H1 (cell line): ENCODE measurements around the gene CSNK1A1. TPM values are rescaled to one million over a fixed set of nuclear protein-coding genes. Genes with fewer than 3 reads are reported as not detected.

Source experiments
- CTCF ChIA-PET: fragments of 300-600 bp; sonication (Branson Sonifier 250); formaldehyde crosslinking; loops from one replicate; lab custom pipeline; 2021; ENCODE audit not compliant: partially characterized antibody; lab: Charles Lee
- POLR2A ChIA-PET: fragments of 300-600 bp; sonication (Branson Sonifier 250); formaldehyde crosslinking; loops from one replicate; lab custom pipeline; 2021; ENCODE audit warnings: inconsistent platforms; ENCODE audit not compliant: partially characterized antibody; lab: Charles Lee
- DNase-seq, 2 experiments: peaks; one replicate each; pipeline versions ENCODE4 v3.0.0 to v3.0.0-alpha.2; 2010 to 2022; ENCODE audit warnings: low spot score in 2 of 2, low read depth in 1 of 2, mixed read lengths in 1 of 2
- FAIRE-seq: peaks from 2 replicates; lab custom pipeline; 2011; peaks lifted over from hg19 to GRCh38; lab: Jason Lieb, UNC
- H2AFZ ChIP-seq: 2 replicates; pipeline ENCODE4 v1.8.1; 2012; ENCODE audit warnings: low read length, inconsistent platforms
- H2AK5ac ChIP-seq: 2 replicates; pipeline ENCODE4 v1.6.1; 2013; ENCODE audit warnings: low read depth, low read length
- H2BK120ac ChIP-seq: replicated peaks from 2 replicates; pipeline ENCODE3; 2013; ENCODE audit warnings: low read depth, low read length, inconsistent platforms
- H2BK12ac ChIP-seq: 2 replicates; pipeline ENCODE4 v1.6.1; 2013; ENCODE audit warnings: low read depth, low read length
- H2BK15ac ChIP-seq: 2 replicates; pipeline ENCODE4 v1.6.1; 2013; ENCODE audit warnings: low read length
- H2BK20ac ChIP-seq: 2 replicates; pipeline ENCODE4 v1.6.1; 2013; ENCODE audit warnings: low read length
- H2BK5ac ChIP-seq: 2 replicates; pipeline ENCODE4 v1.6.1; 2013; ENCODE audit warnings: low read depth, low read length
- H3K14ac ChIP-seq: 2 replicates; pipeline ENCODE4 v1.6.1; 2013; ENCODE audit warnings: inconsistent platforms; ENCODE audit not compliant: insufficient read length
- H3K18ac ChIP-seq: 2 replicates; pipeline ENCODE4 v1.6.1; 2013; ENCODE audit warnings: low read length; ENCODE audit errors: extremely low read depth
- H3K23ac ChIP-seq: 2 replicates; pipeline ENCODE4 v1.6.1; 2013; ENCODE audit warnings: inconsistent platforms; ENCODE audit not compliant: insufficient read length
- H3K23me2 ChIP-seq: 2 replicates; pipeline ENCODE4 v1.6.1; 2013; ENCODE audit warnings: low read depth, low read length
- H3K27ac ChIP-seq: 2 replicates; pipeline ENCODE4 v1.6.1; 2011; ENCODE audit warnings: low read depth, low read length, inconsistent platforms
- H3K27me3 ChIP-seq, 4 experiments: replicated peaks in 1 of 4; 1 replicate in 1 of 4; 2 replicates in 3 of 4; pipeline versions ENCODE4 v1.6.1 to v1.8.1; 2011 to 2013; ENCODE audit warnings: low read length in 3 of 4, mild to moderate bottlenecking in 3 of 4, inconsistent platforms in 2 of 4, mixed read lengths in 2 of 4, moderate library complexity in 1 of 4; ENCODE audit not compliant: control insufficient read depth in 3 of 4, insufficient read depth in 3 of 4; ENCODE audit errors: extremely low read depth in 1 of 4
- H3K36me3 ChIP-seq, 4 experiments: 2 replicates each; pipeline versions ENCODE4 v1.6.1 to v1.8.1; 2011 to 2013; ENCODE audit warnings: mild to moderate bottlenecking in 4 of 4, low read length in 3 of 4, moderate library complexity in 2 of 4, control low read depth in 1 of 4, inconsistent platforms in 1 of 4; ENCODE audit not compliant: insufficient read depth in 4 of 4, control insufficient read depth in 2 of 4
- H3K4ac ChIP-seq: replicated peaks from 2 replicates; pipeline ENCODE3; 2013; ENCODE audit warnings: low read length, low read depth, mixed read lengths, inconsistent platforms; ENCODE audit not compliant: insufficient read length
- H3K4me1 ChIP-seq, 4 experiments: replicated peaks in 1 of 4; 1 replicate in 1 of 4; 2 replicates in 3 of 4; pipeline versions ENCODE4 v1.6.1 to v1.8.1; 2011 to 2013; ENCODE audit warnings: low read length in 3 of 4, inconsistent platforms in 2 of 4, mixed read lengths in 1 of 4; ENCODE audit not compliant: insufficient read depth in 4 of 4, control insufficient read depth in 3 of 4
- H3K4me2 ChIP-seq, 2 experiments: 2 replicates each; pipeline versions ENCODE4 v1.6.1 to v1.8.1; 2011 to 2013; ENCODE audit warnings: low read depth in 2 of 2, low read length in 2 of 2, control low read depth in 1 of 2, inconsistent platforms in 1 of 2, mild to moderate bottlenecking in 1 of 2; ENCODE audit not compliant: insufficient read depth in 1 of 2
- H3K4me3 ChIP-seq, 4 experiments: fragments of 200-600, 300-600 bp in 1 of 4; sonication (generic), shearing (Covaris generic), sonication (Bioruptor Twin) in 1 of 4; 2 replicates each; pipeline versions ENCODE4 v1.5.1 to v1.8.1; 2011 to 2016; ENCODE audit warnings: low read length in 4 of 4, low read depth in 3 of 4, control low read depth in 2 of 4, inconsistent platforms in 2 of 4, mild to moderate bottlenecking in 2 of 4, mixed read lengths in 1 of 4, moderate library complexity in 1 of 4; ENCODE audit not compliant: insufficient read depth in 2 of 4; ENCODE audit errors: extremely low read depth in 1 of 4
- H3K56ac ChIP-seq: replicated peaks from 2 replicates; pipeline ENCODE3; 2013; ENCODE audit warnings: low read depth, mild to moderate bottlenecking, mixed read lengths, low read length, inconsistent platforms; ENCODE audit not compliant: insufficient read length
- H3K79me1 ChIP-seq: 2 replicates; pipeline ENCODE4 v1.6.1; 2013; ENCODE audit warnings: low read depth, low read length, control low read depth
- H3K79me2 ChIP-seq, 2 experiments: 2 replicates each; pipeline versions ENCODE4 v1.6.1 to v1.8.1; 2012 to 2013; ENCODE audit warnings: low read length in 2 of 2, mild to moderate bottlenecking in 2 of 2, inconsistent platforms in 1 of 2; ENCODE audit not compliant: insufficient read depth in 2 of 2, control insufficient read depth in 1 of 2
- H3K9ac ChIP-seq, 4 experiments: replicated peaks in 1 of 4; 1 replicate in 1 of 4; 2 replicates in 3 of 4; pipeline versions ENCODE4 v1.6.1 to v1.8.1; 2011 to 2013; ENCODE audit warnings: low read depth in 3 of 4, low read length in 3 of 4, control low read depth in 2 of 4, mild to moderate bottlenecking in 2 of 4, moderate library complexity in 2 of 4, inconsistent platforms in 1 of 4; ENCODE audit errors: extremely low read depth in 1 of 4
- H3K9me3 ChIP-seq, 2 experiments: 2 replicates each; pipeline versions ENCODE4 v1.6.1 to v1.8.1; 2012 to 2013; ENCODE audit warnings: mild to moderate bottlenecking in 2 of 2, moderate library complexity in 2 of 2, control low read depth in 1 of 2, inconsistent platforms in 1 of 2, low read depth in 1 of 2, low read length in 1 of 2, mixed read lengths in 1 of 2; ENCODE audit not compliant: insufficient read depth in 2 of 2
- H4K20me1 ChIP-seq, 2 experiments: replicated peaks in 1 of 2; 2 replicates each; pipeline versions ENCODE3 to v1.8.1; 2011 to 2013; ENCODE audit warnings: inconsistent platforms in 2 of 2, low read length in 2 of 2, mild to moderate bottlenecking in 1 of 2; ENCODE audit not compliant: insufficient read depth in 2 of 2, control insufficient read depth in 1 of 2
- H4K5ac ChIP-seq: 2 replicates; pipeline ENCODE4 v1.6.1; 2013; ENCODE audit warnings: low read length, low read depth, mixed read lengths, inconsistent platforms; ENCODE audit not compliant: insufficient read length
- H4K8ac ChIP-seq: 2 replicates; pipeline ENCODE4 v1.8.0; 2013; ENCODE audit warnings: mild to moderate bottlenecking, moderate library complexity, low read length, inconsistent platforms; ENCODE audit not compliant: insufficient read depth; ENCODE audit errors: extremely low read depth
- H4K91ac ChIP-seq: replicated peaks from 2 replicates; pipeline ENCODE3; 2013; ENCODE audit warnings: low read length, mixed read lengths, inconsistent platforms; ENCODE audit not compliant: insufficient read length
- MAFK ChIP-seq: IDR thresholded peaks from 2 replicates; pipeline ENCODE4 v1.6.1; 2012; ENCODE audit warnings: low read depth, mild to moderate bottlenecking, improper control_type of control experiment, low read length
- RFX5 ChIP-seq: IDR thresholded peaks from 2 replicates; pipeline ENCODE4 v1.6.1; 2011; ENCODE audit warnings: low read depth, low read length, improper control_type of control experiment, borderline replicate concordance
- WGBS, 2 experiments: shearing (Covaris generic) in 1 of 2; methylation state at CpG; one replicate each; pipeline versions ENCODE4 v1.1.6 to v1.1.7; 2013 to 2015; ENCODE audit warnings: low lambda C conversion rate in 2 of 2, mixed read lengths in 2 of 2, inconsistent platforms in 1 of 2, low coverage in 1 of 2, missing lambda C conversion rate in 1 of 2; ENCODE audit not compliant: insufficient replicate concordance in 2 of 2, insufficient coverage in 1 of 2, insufficient read length in 1 of 2; ENCODE audit errors: extremely low coverage in 1 of 2, missing lambda C conversion rate in 1 of 2; 5-methylcytosine and 5-hydroxymethylcytosine counted together
- polyA plus RNA-seq, 7 experiments: library from polyadenylated mRNA; depleted of rRNA in 3 of 7; stranded (reverse) in 5 of 7; unstranded in 2 of 7; fragments of >200 nt in 5 of 7; fragments of 200-250 nt in 2 of 7; gene quantifications; 1 replicate in 5 of 7; 2 replicates in 1 of 7; 4 replicates in 1 of 7; pipeline versions ENCODE4 v1.2.1 to v1.2.3, GENCODE V29; 2011 to 2013; ENCODE audit warnings: missing spikeins in 2 of 7, mixed read lengths in 2 of 7
- total RNA-seq: library from RNA; stranded (reverse); fragmentation: NEBNext Ultra II Directional; extraction: Animal tissue kit (Norgen Biotek cat#: 25700); gene quantifications from 2 replicates; pipeline ENCODE4 v1.2.1, GENCODE V29; 2021
- TF ChIP-seq, protein P1 (sequence below): IDR thresholded peaks from 2 replicates; pipeline ENCODE4 v1.6.1; 2012; ENCODE audit warnings: inconsistent platforms

The CSNK1A1 gene
- total and polyA plus RNA-seq, 2 of the 8 experiments (the other 6 are each of a cell fraction or from before 2014, with no cell fraction given), result 61.2 to 244 TPM

DNA sequence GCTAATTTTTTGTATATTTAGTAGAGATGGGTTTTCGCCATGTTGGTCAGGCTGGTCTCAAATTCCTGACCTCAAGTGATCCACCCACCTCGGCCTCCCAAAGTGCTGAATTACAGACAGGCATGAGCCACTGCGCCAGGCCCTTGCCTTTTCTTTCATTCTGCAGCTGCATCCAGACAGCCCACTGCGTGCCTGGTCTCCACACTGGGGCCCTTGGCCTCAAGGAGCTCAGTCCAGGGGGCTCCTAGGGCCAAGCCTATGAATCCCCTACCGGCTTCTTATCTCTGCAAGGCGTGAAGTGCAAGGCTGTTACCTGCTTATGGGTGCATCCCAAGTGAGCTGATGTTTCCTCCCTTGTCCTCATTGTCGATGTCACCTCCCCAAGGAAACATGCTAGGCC lies 78.8 kb downstream of the CSNK1A1 start:
- Histone ChIP-seq H2AFZ (no peak overlapping the region), H4K5ac (no peak overlapping the region), H3K27me3 (no peaks in the 10 kb centered on the region), H3K79me1 (no peaks in the 10 kb centered on the region), H3K9ac (no peak overlapping the region), H4K91ac (no peak overlapping the region), H3K14ac (no peak overlapping the region), H3K4me2 (no peak overlapping the region), H3K23ac (no peak overlapping the region), H2BK120ac (no peak overlapping the region), H3K4me1 (0 out of 7 replicates have a peak, but pooled peaks cover 0 to 2% (median 0%) of the 10 kb centered on the region in 4 experiments), H3K4me3 (no peak overlapping the region), H2BK5ac (no peak overlapping the region), H3K4ac (no peak overlapping the region), H2AK5ac (no peak overlapping the region), H3K36me3 (no peaks in the 10 kb centered on the region), H3K9me3 (no peaks in the 10 kb centered on the region), H4K20me1 (no peaks in the 10 kb centered on the region), H4K8ac (no peak overlapping the region), H3K79me2 (no peaks in the 10 kb centered on the region), H2BK15ac (no peak overlapping the region), H2BK12ac (no peak overlapping the region), H3K56ac (no peak overlapping the region), H3K23me2 (no peaks in the 10 kb centered on the region), H3K27ac (no peak overlapping the region), H3K18ac (no peak overlapping the region), H2BK20ac (no peak overlapping the region)
- FAIRE-seq, result no peak
- 91% methylated on average over 7 of the region's 7 CpGs; no CpG with 5 or more reads in 1 of the 2 experiments for WGBS, 2 experiments
- TF ChIP-seq, protein P1, sequence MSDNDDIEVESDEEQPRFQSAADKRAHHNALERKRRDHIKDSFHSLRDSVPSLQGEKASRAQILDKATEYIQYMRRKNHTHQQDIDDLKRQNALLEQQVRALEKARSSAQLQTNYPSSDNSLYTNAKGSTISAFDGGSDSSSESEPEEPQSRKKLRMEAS, result no peak
- no peak for TF ChIP-seq RFX5
- no peak for TF ChIP-seq MAFK
- CTCF ChIA-PET, result interaction anchor here (0.5 to 2.7 kb wide), 7 partner anchors 8 to 203 kb away, joined by 3 to 11 read pairs (median 4); no protein-coding TSS in a partner anchor
- POLR2A ChIA-PET, result interaction anchor here (1.0 to 2.5 kb wide), 5 partner anchors 15 to 79 kb away, joined by 3 to 8 read pairs (median 3); partner anchors contain the start of gene CSNK1A1
- no peak for DNase-seq
